Osteoblast (primary cell): ENCODE data around the gene SPDYC. TPM values are rescaled to one million over a fixed set of nuclear protein-coding genes. Genes with fewer than 3 reads are reported as not detected.

Source experiments
- DNase-seq: peaks from one replicate; pipeline ENCODE4 v3.0.0; 2011; ENCODE audit warnings: low spot score, mixed read lengths; ENCODE audit not compliant: insufficient read length; ENCODE audit errors: missing footprints
- H2AFZ ChIP-seq: 2 replicates; pipeline ENCODE4 v1.6.0; 2011; ENCODE audit warnings: mild to moderate bottlenecking, low read length
- H3K27ac ChIP-seq: 2 replicates; pipeline ENCODE4 v1.5.1; 2011; ENCODE audit warnings: mild to moderate bottlenecking, low read depth, low read length, moderate library complexity
- H3K27me3 ChIP-seq: 2 replicates; pipeline ENCODE4 v1.6.0; 2012; ENCODE audit warnings: mild to moderate bottlenecking, control low read depth, inconsistent platforms, low read length, moderate library complexity; ENCODE audit not compliant: insufficient read depth
- H3K36me3 ChIP-seq: 2 replicates; pipeline ENCODE4 v1.5.1; 2011; ENCODE audit warnings: mild to moderate bottlenecking, low read length, control low read depth, moderate library complexity; ENCODE audit not compliant: insufficient read depth
- H3K4me1 ChIP-seq: 2 replicates; pipeline ENCODE4 v1.5.1; 2011; ENCODE audit warnings: mild to moderate bottlenecking, low read length, control low read depth, moderate library complexity; ENCODE audit not compliant: insufficient read depth
- H3K4me2 ChIP-seq: 2 replicates; pipeline ENCODE4 v1.6.0; 2011; ENCODE audit warnings: mild to moderate bottlenecking, low read length; ENCODE audit not compliant: insufficient read depth
- H3K4me3 ChIP-seq: fragments of 200-600 bp; sonication (generic); 3 replicates; pipeline ENCODE4 v1.5.1; 2012; ENCODE audit warnings: mild to moderate bottlenecking, low read length, inconsistent platforms; ENCODE audit not compliant: insufficient read depth
- H3K79me2 ChIP-seq: 2 replicates; pipeline ENCODE4 v1.6.0; 2012; ENCODE audit warnings: mild to moderate bottlenecking, low read length, control low read depth, inconsistent platforms; ENCODE audit not compliant: insufficient read depth
- H3K9me3 ChIP-seq: 2 replicates; pipeline ENCODE4 v1.5.1; 2011; ENCODE audit warnings: low read depth, low read length, control low read depth
- H4K20me1 ChIP-seq: 2 replicates; pipeline ENCODE4 v1.6.0; 2012; ENCODE audit warnings: mild to moderate bottlenecking, low read length, control low read depth; ENCODE audit not compliant: insufficient read depth
- total RNA-seq: library from RNA; depleted of rRNA; stranded (reverse); fragments of >200 nt; gene quantifications from 2 replicates; pipeline ENCODE4 v1.2.3, GENCODE V29; 2012
- TF ChIP-seq, protein P1 (sequence below): IDR thresholded peaks from 2 replicates; pipeline ENCODE4 v1.5.1; 2011; ENCODE audit warnings: mild to moderate bottlenecking, low read depth, low read length, moderate library complexity; ENCODE audit errors: extremely low read depth

The SPDYC gene
- total RNA-seq, 1 donor = not detected

DNA sequence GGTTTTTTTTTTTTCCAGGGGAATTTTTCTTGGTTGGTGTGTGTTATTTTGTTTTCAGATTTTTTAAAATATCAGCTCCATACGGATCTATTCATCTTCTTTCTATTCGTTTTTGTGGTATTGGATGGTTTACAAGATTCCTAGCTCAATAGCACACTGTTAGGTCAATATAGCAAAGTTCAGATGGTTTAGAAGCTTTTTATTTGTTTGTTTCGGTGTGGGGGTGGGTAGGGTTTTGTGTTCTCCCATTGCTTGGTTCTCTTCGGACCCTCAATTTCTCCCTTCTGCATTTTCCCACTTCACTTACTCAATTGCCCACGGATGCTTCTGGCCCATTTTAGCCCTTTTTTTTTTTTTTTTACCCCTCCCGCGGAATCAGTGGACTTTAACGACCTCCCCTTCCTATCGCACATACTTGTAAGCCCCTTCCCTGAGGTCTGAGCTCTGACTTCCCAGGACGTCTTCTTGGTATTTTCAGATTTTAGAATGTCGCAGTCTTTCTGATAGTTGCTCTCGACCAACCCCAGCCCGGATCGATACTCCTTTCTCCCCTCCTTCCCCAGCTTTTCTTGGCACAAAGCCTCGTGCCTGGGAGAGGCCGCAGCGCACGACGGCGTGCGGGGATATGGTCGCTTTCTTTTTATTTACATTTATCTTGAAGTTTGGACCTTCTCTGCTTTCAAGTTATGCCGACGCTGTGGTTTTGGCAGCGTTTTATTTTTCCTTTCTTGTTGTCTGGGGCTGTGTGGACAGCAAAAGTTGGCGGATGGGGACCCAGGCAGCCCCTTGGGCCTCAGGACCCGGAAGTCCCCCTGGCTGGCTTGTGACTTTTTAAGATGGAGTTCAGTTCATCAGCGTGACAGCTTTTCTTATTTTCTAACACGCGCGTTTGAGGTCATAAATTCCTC, 4.4 kb upstream of the SPDYC start:
- Histone ChIP-seq H3K27me3 (no peaks in the 10 kb centered on the region), H3K9me3 (no peaks in the 10 kb centered on the region), H2AFZ (peak overlapping the region; percentile 95), H3K27ac (peak overlapping the region; percentile 59), H4K20me1 (no peaks in the 10 kb centered on the region), H3K36me3 (no peaks in the 10 kb centered on the region), H3K4me3 (peak overlapping the region; percentile 71), H3K4me1 (peaks cover 7% of the 10 kb centered on the region), H3K79me2 (no peaks in the 10 kb centered on the region), H3K4me2 (peak overlapping the region; percentile 87)
- DNase-seq = peak; percentile 70
- TF ChIP-seq, protein P1, sequence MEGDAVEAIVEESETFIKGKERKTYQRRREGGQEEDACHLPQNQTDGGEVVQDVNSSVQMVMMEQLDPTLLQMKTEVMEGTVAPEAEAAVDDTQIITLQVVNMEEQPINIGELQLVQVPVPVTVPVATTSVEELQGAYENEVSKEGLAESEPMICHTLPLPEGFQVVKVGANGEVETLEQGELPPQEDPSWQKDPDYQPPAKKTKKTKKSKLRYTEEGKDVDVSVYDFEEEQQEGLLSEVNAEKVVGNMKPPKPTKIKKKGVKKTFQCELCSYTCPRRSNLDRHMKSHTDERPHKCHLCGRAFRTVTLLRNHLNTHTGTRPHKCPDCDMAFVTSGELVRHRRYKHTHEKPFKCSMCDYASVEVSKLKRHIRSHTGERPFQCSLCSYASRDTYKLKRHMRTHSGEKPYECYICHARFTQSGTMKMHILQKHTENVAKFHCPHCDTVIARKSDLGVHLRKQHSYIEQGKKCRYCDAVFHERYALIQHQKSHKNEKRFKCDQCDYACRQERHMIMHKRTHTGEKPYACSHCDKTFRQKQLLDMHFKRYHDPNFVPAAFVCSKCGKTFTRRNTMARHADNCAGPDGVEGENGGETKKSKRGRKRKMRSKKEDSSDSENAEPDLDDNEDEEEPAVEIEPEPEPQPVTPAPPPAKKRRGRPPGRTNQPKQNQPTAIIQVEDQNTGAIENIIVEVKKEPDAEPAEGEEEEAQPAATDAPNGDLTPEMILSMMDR = no peak

GRCh38 chr11:65166893-65167292, 3.1 kb upstream of the SPDYC start:
- Histone ChIP-seq H3K4me2 (no peak overlapping the region), H3K4me3 (no peak overlapping the region)

GRCh38 chr11:65167656-65168055, 2.4 kb upstream of the SPDYC start:
- no peaks in the 10 kb centered on the region for H4K20me1 ChIP-seq

More at GRCh38 chr11:65166893-65167292, 3.1 kb upstream of the SPDYC start:
- Histone ChIP-seq H3K9me3 (no peaks in the 10 kb centered on the region), H3K4me1 (peaks cover 7% of the 10 kb centered on the region), H3K79me2 (no peaks in the 10 kb centered on the region), H2AFZ (no peak overlapping the region), H3K36me3 (no peaks in the 10 kb centered on the region), H3K27ac (no peak overlapping the region), H4K20me1 (no peaks in the 10 kb centered on the region), H3K27me3 (no peaks in the 10 kb centered on the region)
- TF ChIP-seq, protein P1 = no peak
- DNase-seq = no peak

More at GRCh38 chr11:65167656-65168055, 2.4 kb upstream of the SPDYC start:
- Histone ChIP-seq H3K9me3 (no peaks in the 10 kb centered on the region), H3K4me1 (peaks cover 7% of the 10 kb centered on the region), H3K27me3 (no peaks in the 10 kb centered on the region), H2AFZ (no peak overlapping the region), H3K79me2 (no peaks in the 10 kb centered on the region), H3K4me3 (no peak overlapping the region), H3K27ac (no peak overlapping the region), H3K4me2 (no peak overlapping the region), H3K36me3 (no peaks in the 10 kb centered on the region)
- DNase-seq = no peak
- TF ChIP-seq, protein P1 = no peak
